ENCODE data around the gene PFN4. TPM values are rescaled to one million over a fixed set of nuclear protein-coding genes. Genes with fewer than 3 reads are reported as not detected.
A peak's percentile ranks its signal among the peaks of the same experiment; 100 is the strongest.

PFN4 gene
- total RNA-seq, 1 donor from 2014 or later: not detected

- peaks cover 6% of the 10 kb centered on the region for H3K36me3 Mint-ChIP-seq (ENCODE audit: low read depth)
- H3K4me3 Mint-ChIP-seq: peak within 1 kb of the TSS; percentile 85
- peak within 1 kb of the TSS; percentile 75 for H3K27ac Mint-ChIP-seq
- no peaks in the 10 kb centered on the region for H3K9me3 Mint-ChIP-seq
- intact Hi-C loops (cut with micrococcal nuclease): loop anchor here (1.0 to 5.0 kb wide), 9 partner anchors 8 to 298 kb away; partner anchors contain the start of genes ATAD2B, FAM228B, PFN4 and SF3B6
- peaks cover 18% of the 10 kb centered on the region for H3K4me1 Mint-ChIP-seq (ENCODE audit: low read depth)
- H3K27me3 Mint-ChIP-seq (ENCODE audit: insufficient read depth): no peaks in the 10 kb centered on the region
- peak; percentile 77 for DNase-seq (ENCODE audit: low spot score)
Measured at GRCh38 chr2:24084386-24085199, 38.5 kb downstream of the PFN4 start, which contains the start of gene TP53I3. TP53I3 (minus strand) TSS chr2:24084834; CDS start chr2:24084326, 508 bp downstream.

- H3K27ac Mint-ChIP-seq: peak overlapping the region; percentile 75
- intact Hi-C loops (cut with micrococcal nuclease): loop anchor here (1.0 to 5.0 kb wide), 9 partner anchors 7 to 299 kb away; partner anchors contain the start of genes ATAD2B, FAM228B, PFN4 and SF3B6
- H3K4me1 Mint-ChIP-seq (ENCODE audit: low read depth): peaks cover 18% of the 10 kb centered on the region
- H3K4me3 Mint-ChIP-seq: peak overlapping the region; percentile 85
- H3K36me3 Mint-ChIP-seq (ENCODE audit: low read depth): peaks cover 5% of the 10 kb centered on the region
- H3K27me3 Mint-ChIP-seq (ENCODE audit: insufficient read depth): no peaks in the 10 kb centered on the region
- H3K9me3 Mint-ChIP-seq: no peaks in the 10 kb centered on the region
- no peak for DNase-seq (ENCODE audit: low spot score)
Measured at GRCh38 chr2:24083567-24084385, 39.4 kb downstream of the PFN4 start.

GRCh38 chr2:24082787-24083566 lies 40.2 kb downstream of the PFN4 start:
- DNase-seq (ENCODE audit: low spot score): no peak
- intact Hi-C loops (cut with micrococcal nuclease): loop anchor here (5.0 kb wide), 1 partner anchor 276 kb away; no protein-coding TSS in a partner anchor
- peak overlapping the region; percentile 85 for H3K4me3 Mint-ChIP-seq
- H3K36me3 Mint-ChIP-seq (ENCODE audit: low read depth): peaks cover 5% of the 10 kb centered on the region
- peaks cover 19% of the 10 kb centered on the region for H3K4me1 Mint-ChIP-seq (ENCODE audit: low read depth)
- no peaks in the 10 kb centered on the region for H3K27me3 Mint-ChIP-seq (ENCODE audit: insufficient read depth)
- no peak overlapping the region for H3K27ac Mint-ChIP-seq
- no peaks in the 10 kb centered on the region for H3K9me3 Mint-ChIP-seq

GRCh38 chr2:24080701-24081100 lies 42.4 kb downstream of the PFN4 start:
- Mint-ChIP-seq H3K4me3 (no peak overlapping the region), H3K27me3 (ENCODE audit: insufficient read depth) (peaks cover 2% of the 10 kb centered on the region), H3K36me3 (ENCODE audit: low read depth) (peaks cover 3% of the 10 kb centered on the region), H3K4me1 (ENCODE audit: low read depth) (peaks cover 27% of the 10 kb centered on the region), H3K27ac (no peak overlapping the region), H3K9me3 (no peaks in the 10 kb centered on the region)
- DNase-seq (ENCODE audit: low spot score): no peak
- intact Hi-C loops (cut with micrococcal nuclease): loop anchor here (5.0 kb wide), 1 partner anchor 273 kb away; no protein-coding TSS in a partner anchor

GRCh38 chr2:24077879-24078278 lies 45.3 kb downstream of the PFN4 start:
- peak overlapping the region; percentile 98 for H3K4me3 Mint-ChIP-seq
- H3K27ac Mint-ChIP-seq: peak overlapping the region; percentile 52
- no peaks in the 10 kb centered on the region for H3K9me3 Mint-ChIP-seq
- H3K36me3 Mint-ChIP-seq (ENCODE audit: low read depth): peaks cover 12% of the 10 kb centered on the region
- intact Hi-C loops (cut with micrococcal nuclease): loop anchor here (2.0 to 5.0 kb wide), 3 partner anchors 45 to 714 kb away; partner anchors contain the start of genes CENPO, FAM228B, PFN4 and PTRHD1
- DNase-seq (ENCODE audit: low spot score): no peak
- peaks cover 33% of the 10 kb centered on the region for H3K4me1 Mint-ChIP-seq (ENCODE audit: low read depth)
- peaks cover 2% of the 10 kb centered on the region for H3K27me3 Mint-ChIP-seq (ENCODE audit: insufficient read depth)

GRCh38 chr2:24077535-24077877 lies 45.6 kb downstream of the PFN4 start:
- Mint-ChIP-seq H3K9me3 (no peaks in the 10 kb centered on the region), H3K27me3 (ENCODE audit: insufficient read depth) (peaks cover 2% of the 10 kb centered on the region)
- intact Hi-C loops (cut with micrococcal nuclease): loop anchor here (2.0 to 5.0 kb wide), 3 partner anchors 45 to 715 kb away; partner anchors contain the start of genes CENPO, FAM228B, PFN4 and PTRHD1

GRCh38 chr2:24076849-24077534 lies 46.1 kb downstream of the PFN4 start:
- H3K27me3 Mint-ChIP-seq (ENCODE audit: insufficient read depth): peaks cover 2% of the 10 kb centered on the region
- peaks cover 17% of the 10 kb centered on the region for H3K36me3 Mint-ChIP-seq (ENCODE audit: low read depth)
- intact Hi-C loops (cut with micrococcal nuclease): loop anchor here (1.0 to 5.0 kb wide), 9 partner anchors 7 to 715 kb away; partner anchors contain the start of genes ATAD2B, CENPO, FAM228B and ITSN2
- no peak for DNase-seq (ENCODE audit: low spot score)
- H3K27ac Mint-ChIP-seq: peak overlapping the region; percentile 52
- peaks cover 33% of the 10 kb centered on the region for H3K4me1 Mint-ChIP-seq (ENCODE audit: low read depth)
- no peaks in the 10 kb centered on the region for H3K9me3 Mint-ChIP-seq
- H3K4me3 Mint-ChIP-seq: peak overlapping the region; percentile 98

More at GRCh38 chr2:24077535-24077877, 45.6 kb downstream of the PFN4 start:
- Mint-ChIP-seq H3K4me1 (ENCODE audit: low read depth) (peaks cover 33% of the 10 kb centered on the region), H3K27ac (peak overlapping the region; percentile 52), H3K36me3 (ENCODE audit: low read depth) (peaks cover 15% of the 10 kb centered on the region), H3K4me3 (peak overlapping the region; percentile 98)
- DNase-seq (ENCODE audit: low spot score): no peak

- DNase-seq (ENCODE audit: low spot score): peak; percentile 98
- H3K9me3 Mint-ChIP-seq: no peaks in the 10 kb centered on the region
- H3K27me3 Mint-ChIP-seq (ENCODE audit: insufficient read depth): peaks cover 2% of the 10 kb centered on the region
- H3K4me1 Mint-ChIP-seq (ENCODE audit: low read depth): peaks cover 33% of the 10 kb centered on the region
- peak within 1 kb of the TSS; percentile 94 for H3K27ac Mint-ChIP-seq
- H3K36me3 Mint-ChIP-seq (ENCODE audit: low read depth): peaks cover 17% of the 10 kb centered on the region
- peak within 1 kb of the TSS; percentile 98 for H3K4me3 Mint-ChIP-seq
- intact Hi-C loops (cut with micrococcal nuclease): loop anchor here (1.0 to 5.0 kb wide), 9 partner anchors 8 to 716 kb away; partner anchors contain the start of genes ATAD2B, CENPO, FAM228B and ITSN2
Measured at GRCh38 chr2:24075915-24076848, 47.0 kb downstream of the PFN4 start, which contains the start of gene SF3B6. SF3B6 (minus strand) TSS chr2:24076326; CDS start chr2:24076229, 97 bp downstream.

DNA sequence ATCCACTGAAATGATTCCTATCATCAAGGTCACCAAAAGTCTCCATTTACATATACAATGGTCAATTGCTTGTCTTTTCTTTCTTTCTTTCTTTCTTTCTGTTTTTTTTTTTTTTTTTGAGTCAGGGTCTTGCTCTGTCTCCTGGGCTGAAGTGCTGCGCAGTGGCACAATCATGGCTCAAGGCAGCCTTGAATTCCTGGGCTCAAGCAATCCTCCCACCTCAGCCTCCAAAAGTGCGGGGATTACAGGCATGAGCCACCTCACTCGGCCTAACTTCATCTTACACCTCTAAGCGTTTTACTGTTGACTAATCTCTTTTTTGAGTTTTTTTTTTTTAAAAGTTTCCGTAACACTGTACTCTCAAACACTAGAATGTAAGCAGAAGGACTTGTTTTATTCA lies 47.9 kb downstream of the PFN4 start:
- Mint-ChIP-seq H3K4me1 (ENCODE audit: low read depth) (peaks cover 33% of the 10 kb centered on the region), H3K36me3 (ENCODE audit: low read depth) (peaks cover 17% of the 10 kb centered on the region), H3K9me3 (no peaks in the 10 kb centered on the region), H3K27ac (peak overlapping the region; percentile 94), H3K27me3 (ENCODE audit: insufficient read depth) (peaks cover 2% of the 10 kb centered on the region), H3K4me3 (peak overlapping the region; percentile 98)
- DNase-seq (ENCODE audit: low spot score): no peak
- intact Hi-C loops (cut with micrococcal nuclease): loop anchor here (5.0 kb wide), 1 partner anchor 717 kb away; the partner anchor contains the start of genes CENPO and PTRHD1

DNA sequence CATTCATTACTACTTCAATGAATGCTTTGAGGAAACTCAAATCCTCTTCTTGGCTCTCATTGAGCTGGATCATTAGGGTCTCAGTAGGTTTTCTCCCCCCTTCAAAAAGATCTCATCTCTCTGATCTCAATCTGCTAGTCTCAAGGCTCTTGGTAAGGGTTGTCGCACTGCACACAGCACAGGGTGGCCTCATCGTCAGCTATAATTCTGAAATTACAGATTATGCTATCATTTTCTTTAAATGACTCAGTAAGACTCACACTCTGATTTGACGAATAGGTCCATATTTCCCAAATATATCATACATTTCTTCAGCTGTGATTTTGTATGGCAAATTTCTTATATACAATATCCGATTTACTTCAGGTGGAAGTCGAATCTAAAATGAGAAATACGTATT lies 49.3 kb downstream of the PFN4 start:
- H3K36me3 Mint-ChIP-seq (ENCODE audit: low read depth): peaks cover 21% of the 10 kb centered on the region
- peaks cover 2% of the 10 kb centered on the region for H3K27me3 Mint-ChIP-seq (ENCODE audit: insufficient read depth)
- intact Hi-C loops (cut with micrococcal nuclease): no loop called here
- DNase-seq (ENCODE audit: low spot score): no peak
- no peaks in the 10 kb centered on the region for H3K9me3 Mint-ChIP-seq
- peak overlapping the region; percentile 56 for H3K27ac Mint-ChIP-seq
- H3K4me1 Mint-ChIP-seq (ENCODE audit: low read depth): peaks cover 40% of the 10 kb centered on the region
- H3K4me3 Mint-ChIP-seq: peak overlapping the region; percentile 36
